IPS-18a (cell line): ENCODE results near the gene SH2B3.

Experiments used
- H3K27ac ChIP-seq: one replicate; pipeline ENCODE4 v1.5.1; 2013; ENCODE audit warnings: low read length
- H3K27me3 ChIP-seq: one replicate; pipeline ENCODE4 v1.6.1; 2013; ENCODE audit warnings: mild to moderate bottlenecking, low read length; ENCODE audit not compliant: control insufficient read depth, insufficient read depth
- H3K36me3 ChIP-seq: one replicate; pipeline ENCODE4 v1.6.1; 2013; ENCODE audit warnings: low read depth, low read length; ENCODE audit not compliant: control insufficient read depth
- H3K4me1 ChIP-seq: one replicate; pipeline ENCODE4 v1.6.1; 2013; ENCODE audit warnings: low read depth, low read length; ENCODE audit not compliant: control insufficient read depth
- H3K4me3 ChIP-seq: one replicate; pipeline ENCODE4 v1.5.1; 2013; ENCODE audit warnings: low read length
- H3K9ac ChIP-seq: one replicate; pipeline ENCODE4 v1.6.1; 2013; ENCODE audit warnings: mild to moderate bottlenecking, low read length, moderate library complexity
- H3K9me3 ChIP-seq: one replicate; pipeline ENCODE4 v1.6.1; 2013; ENCODE audit warnings: low read depth, low read length; ENCODE audit not compliant: control insufficient read depth

Gene SH2B3

GRCh38 chr12:111405149-111405858 lies 419 bp upstream of the SH2B3 start:
- no peaks in the 10 kb centered on the region for H3K9me3 ChIP-seq
- H3K27me3 ChIP-seq = no peaks in the 10 kb centered on the region
- H3K9ac ChIP-seq = peak overlapping the region; percentile 85
- H3K4me1 ChIP-seq = peaks cover 27% of the 10 kb centered on the region
- no peaks in the 10 kb centered on the region for H3K36me3 ChIP-seq
- peak overlapping the region; percentile 67 for H3K4me3 ChIP-seq
- peak overlapping the region; percentile 86 for H3K27ac ChIP-seq

- Histone ChIP-seq H3K4me1 (peaks cover 40% of the 10 kb centered on the region), H3K36me3 (no peaks in the 10 kb centered on the region), H3K9me3 (no peaks in the 10 kb centered on the region), H3K27me3 (no peaks in the 10 kb centered on the region), H3K4me3 (peak overlapping the region; percentile 82), H3K9ac (peak overlapping the region; percentile 56), H3K27ac (no peak overlapping the region)
Measured at GRCh38 chr12:111406474-111407376, 1.0 kb downstream of the SH2B3 start.

- Histone ChIP-seq H3K9ac (peak overlapping the region; percentile 56), H3K27ac (no peak overlapping the region), H3K4me1 (peaks cover 44% of the 10 kb centered on the region), H3K4me3 (peak overlapping the region; percentile 82), H3K9me3 (no peaks in the 10 kb centered on the region), H3K27me3 (no peaks in the 10 kb centered on the region), H3K36me3 (no peaks in the 10 kb centered on the region)
Measured at GRCh38 chr12:111407377-111408115, 1.8 kb downstream of the SH2B3 start.

GRCh38 chr12:111408116-111408440 lies 2.4 kb downstream of the SH2B3 start:
- Histone ChIP-seq H3K27me3 (no peaks in the 10 kb centered on the region), H3K9ac (no peak overlapping the region), H3K4me1 (peaks cover 47% of the 10 kb centered on the region), H3K4me3 (no peak overlapping the region), H3K9me3 (no peaks in the 10 kb centered on the region), H3K27ac (no peak overlapping the region), H3K36me3 (no peaks in the 10 kb centered on the region)

- H3K27me3 ChIP-seq = no peaks in the 10 kb centered on the region
- H3K9ac ChIP-seq = no peak overlapping the region
- H3K27ac ChIP-seq = no peak overlapping the region
- no peaks in the 10 kb centered on the region for H3K36me3 ChIP-seq
- no peaks in the 10 kb centered on the region for H3K9me3 ChIP-seq
- peaks cover 49% of the 10 kb centered on the region for H3K4me1 ChIP-seq
- H3K4me3 ChIP-seq = no peak overlapping the region
Measured at GRCh38 chr12:111408686-111409402, 3.1 kb downstream of the SH2B3 start.

- Histone ChIP-seq H3K9me3 (no peaks in the 10 kb centered on the region), H3K27ac (no peak overlapping the region), H3K36me3 (no peaks in the 10 kb centered on the region), H3K27me3 (no peaks in the 10 kb centered on the region), H3K4me3 (no peak overlapping the region), H3K9ac (no peak overlapping the region), H3K4me1 (peaks cover 44% of the 10 kb centered on the region)
Measured at GRCh38 chr12:111409403-111409779, 3.7 kb downstream of the SH2B3 start.

GRCh38 chr12:111409780-111410430 lies 4.2 kb downstream of the SH2B3 start:
- H3K27ac ChIP-seq = no peak overlapping the region

GRCh38 chr12:111410431-111411184 lies 4.9 kb downstream of the SH2B3 start:
- H3K4me3 ChIP-seq = no peak overlapping the region
- H3K9me3 ChIP-seq = no peaks in the 10 kb centered on the region
- no peak overlapping the region for H3K9ac ChIP-seq
- no peaks in the 10 kb centered on the region for H3K36me3 ChIP-seq
- H3K27me3 ChIP-seq = no peaks in the 10 kb centered on the region
- H3K4me1 ChIP-seq = peaks cover 39% of the 10 kb centered on the region
- no peak overlapping the region for H3K27ac ChIP-seq

More at GRCh38 chr12:111409780-111410430, 4.2 kb downstream of the SH2B3 start:
- Histone ChIP-seq H3K9me3 (no peaks in the 10 kb centered on the region), H3K27me3 (no peaks in the 10 kb centered on the region), H3K4me1 (peaks cover 39% of the 10 kb centered on the region), H3K9ac (no peak overlapping the region), H3K4me3 (no peak overlapping the region), H3K36me3 (no peaks in the 10 kb centered on the region)

- no peak overlapping the region for H3K4me3 ChIP-seq
- H3K4me1 ChIP-seq = peaks cover 39% of the 10 kb centered on the region
Measured at GRCh38 chr12:111411185-111411764, 5.6 kb downstream of the SH2B3 start.

More at GRCh38 chr12:111411185-111411764, 5.6 kb downstream of the SH2B3 start:
- H3K27me3 ChIP-seq = no peaks in the 10 kb centered on the region
- H3K36me3 ChIP-seq = no peaks in the 10 kb centered on the region
- H3K27ac ChIP-seq = no peak overlapping the region
- no peak overlapping the region for H3K9ac ChIP-seq
- no peaks in the 10 kb centered on the region for H3K9me3 ChIP-seq
